Midbrain (tissue), 1 donor: ENCODE data around the gene PPY.
"Not testable (repeated sequence)": the region's sequence is repeated elsewhere in the genome, so short reads cannot be mapped to it uniquely, and the experiment has no call there.

Experiments
- DNase-seq: peaks from one replicate; lab custom pipeline; 2025; lab: John Stamatoyannopoulos, UW

Gene PPY

GRCh38 chr17:43931062-43931571 lies 11.2 kb downstream of the PPY start:
- no peak for DNase-seq

DNA sequence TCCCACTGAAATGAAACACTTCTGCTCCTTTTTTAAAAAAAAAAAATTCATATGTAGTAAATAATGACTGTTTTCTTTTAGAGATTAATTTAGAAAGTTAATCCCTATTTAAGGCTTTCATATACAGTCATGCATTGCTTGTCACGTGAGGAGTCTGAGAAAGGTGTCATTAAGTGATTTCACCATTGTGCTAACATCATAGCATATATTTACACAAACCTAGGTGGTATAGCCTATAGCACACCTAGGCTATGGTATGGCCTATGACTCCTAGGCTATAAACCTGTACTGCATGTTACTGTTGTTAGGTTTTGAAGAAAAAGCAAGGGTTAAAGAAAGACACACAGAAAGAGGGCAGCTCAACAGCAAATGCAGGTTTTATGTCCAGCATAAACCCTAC lies 13.7 kb downstream of the PPY start:
- no peak for DNase-seq

DNA sequence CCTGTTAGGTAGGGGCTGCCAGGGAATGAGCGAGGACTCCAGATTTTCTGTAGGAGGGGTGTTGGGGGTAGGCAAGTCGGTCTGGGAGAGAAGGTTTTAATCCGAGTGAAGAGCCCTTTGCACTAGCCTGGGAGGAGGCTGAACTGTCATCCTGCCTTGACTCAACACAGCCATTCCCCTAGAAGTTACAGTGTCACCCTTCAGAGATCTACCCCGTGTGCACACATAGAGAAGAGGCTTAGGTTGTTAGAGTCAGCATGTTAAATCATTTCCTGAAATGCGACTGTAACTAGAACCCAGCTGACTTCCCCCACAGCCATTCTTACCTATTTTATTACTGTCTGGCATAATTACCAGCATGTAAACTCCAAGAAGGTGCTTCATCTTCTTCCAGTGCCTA lies 14.3 kb downstream of the PPY start:
- DNase-seq, result not testable (repeated sequence)

DNA sequence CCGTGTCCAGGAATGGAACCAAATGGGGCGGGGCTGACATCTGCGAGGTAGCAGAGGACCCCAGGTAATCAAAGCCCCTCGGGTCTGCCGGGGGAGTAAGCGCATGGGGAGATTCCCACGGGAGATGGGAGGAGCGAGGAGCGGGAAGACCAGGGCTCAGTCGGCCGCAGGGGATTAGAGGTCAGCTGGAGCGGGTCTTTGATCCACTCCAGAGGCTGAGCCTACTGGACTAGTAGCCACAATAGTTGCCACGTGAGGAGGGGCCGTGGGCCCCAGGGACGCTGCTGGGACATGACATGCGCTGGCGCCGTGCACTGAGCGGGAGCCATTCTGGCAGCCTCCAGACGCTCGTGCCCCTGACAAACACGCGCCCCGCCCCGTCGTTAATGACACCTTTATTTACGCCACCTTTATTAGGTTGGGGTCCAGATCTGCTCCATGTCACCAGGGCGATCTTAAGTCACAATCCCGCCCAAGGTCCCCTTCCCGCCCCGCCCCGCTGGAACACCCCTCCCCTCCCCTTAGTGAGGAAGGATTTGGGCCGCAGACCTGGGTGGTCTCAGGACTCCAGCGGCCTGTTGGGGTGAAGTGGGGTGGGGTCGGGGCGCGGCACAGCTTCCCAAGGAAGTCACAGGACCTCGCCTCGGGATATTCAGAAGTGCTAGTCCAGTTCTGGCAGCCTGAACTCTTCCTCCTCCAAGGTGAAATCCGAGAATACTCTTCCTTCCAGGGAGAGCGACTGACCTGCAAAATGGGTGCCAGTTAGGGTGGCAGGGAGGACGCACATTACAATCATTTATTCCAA lies 15.0 kb downstream of the PPY start:
- no peak for DNase-seq

GRCh38 chr17:43924558-43924957 lies 17.7 kb downstream of the PPY start:
- DNase-seq, result no peak

- DNase-seq, result no peak
Observed at GRCh38 chr17:43920500-43921095, 21.7 kb downstream of the PPY start.

GRCh38 chr17:43918026-43918389 lies 24.3 kb downstream of the PPY start:
- no peak for DNase-seq

- DNase-seq, result peak; percentile 38
Observed at GRCh38 chr17:43917348-43918025, 24.8 kb downstream of the PPY start.

GRCh38 chr17:43917016-43917347 lies 25.3 kb downstream of the PPY start:
- DNase-seq, result no peak

- no peak for DNase-seq
Observed at GRCh38 chr17:43916385-43916784, 25.9 kb downstream of the PPY start.

DNA sequence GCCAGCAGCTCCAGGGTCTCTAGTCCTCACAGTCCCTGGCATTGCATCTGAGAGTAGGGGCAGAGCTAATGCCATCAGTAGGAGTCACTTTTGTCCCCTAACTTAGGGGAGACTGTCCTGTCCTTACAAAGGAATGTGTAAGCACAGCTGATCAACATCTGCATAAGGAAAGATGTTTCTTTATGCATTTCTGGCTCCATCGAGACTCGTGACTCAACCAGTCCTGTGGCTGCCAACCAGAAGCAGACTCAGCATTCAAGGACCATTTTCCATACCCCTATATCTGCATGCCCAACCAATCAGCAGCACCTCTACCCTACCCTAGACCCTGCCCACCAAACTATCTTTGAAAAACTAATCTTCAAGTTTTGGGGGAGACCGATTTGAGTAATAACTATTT lies 26.7 kb downstream of the PPY start:
- DNase-seq, result no peak

DNA sequence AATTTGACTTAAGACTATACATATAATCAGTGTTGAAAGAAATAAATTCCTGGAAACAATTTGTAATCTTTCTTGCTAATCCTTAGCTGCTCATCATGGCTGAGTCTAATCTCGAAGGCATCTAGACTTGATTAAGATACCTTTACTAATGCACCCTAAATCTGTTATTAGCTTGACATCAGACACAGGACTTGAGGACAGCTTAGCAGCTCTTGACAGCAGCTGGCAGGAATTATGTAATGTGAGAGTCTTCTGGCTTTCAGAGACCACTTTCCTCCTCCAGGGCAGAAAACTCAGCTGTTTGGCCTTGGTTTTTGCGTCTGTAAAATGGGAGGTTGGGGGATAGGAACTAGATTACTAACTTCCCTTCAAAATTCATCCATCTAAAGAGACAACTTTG lies 27.8 kb downstream of the PPY start:
- no peak for DNase-seq

GRCh38 chr17:43913584-43913983 lies 28.7 kb downstream of the PPY start:
- DNase-seq, result no peak

- no peak for DNase-seq
Observed at GRCh38 chr17:43912635-43913304, 29.5 kb downstream of the PPY start.

GRCh38 chr17:43911904-43912303 lies 30.4 kb downstream of the PPY start:
- DNase-seq, result no peak

DNA sequence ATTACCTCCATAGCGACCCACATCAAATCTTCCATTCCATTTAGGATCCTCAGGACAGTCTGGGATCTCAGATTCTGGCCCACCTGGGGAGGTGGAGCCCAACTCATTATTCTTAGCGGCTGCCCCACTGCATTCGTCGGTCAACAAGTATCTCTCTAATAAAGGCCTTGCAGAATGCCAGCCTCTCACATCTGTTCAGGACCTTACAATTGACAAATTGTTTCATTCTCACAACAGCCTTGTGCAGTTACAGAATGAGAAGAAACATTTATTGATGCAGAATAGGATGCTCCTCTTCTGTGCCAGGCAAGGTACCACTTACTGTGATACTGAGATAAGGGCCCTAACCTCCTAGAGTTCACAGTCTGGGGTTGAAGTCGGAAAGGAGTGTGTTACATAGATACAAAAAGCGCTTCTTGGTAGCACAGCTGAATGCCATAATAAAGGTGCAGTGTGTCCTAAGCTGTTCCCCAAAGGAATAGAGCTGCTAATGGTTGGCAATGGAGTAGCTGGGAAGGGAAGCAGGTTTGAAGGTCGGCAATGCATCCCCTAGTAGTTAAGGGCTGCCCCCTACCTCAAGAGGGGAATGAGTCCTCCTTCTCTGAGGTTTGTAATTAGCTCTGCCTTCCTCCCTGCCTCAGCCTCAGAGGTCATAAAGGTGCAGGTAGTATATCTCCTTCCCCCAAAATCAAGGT lies 32.6 kb downstream of the PPY start:
- peak; percentile 52 for DNase-seq

- peak; percentile 84 for DNase-seq
Observed at GRCh38 chr17:43907998-43908721, 34.1 kb downstream of the PPY start.

DNA sequence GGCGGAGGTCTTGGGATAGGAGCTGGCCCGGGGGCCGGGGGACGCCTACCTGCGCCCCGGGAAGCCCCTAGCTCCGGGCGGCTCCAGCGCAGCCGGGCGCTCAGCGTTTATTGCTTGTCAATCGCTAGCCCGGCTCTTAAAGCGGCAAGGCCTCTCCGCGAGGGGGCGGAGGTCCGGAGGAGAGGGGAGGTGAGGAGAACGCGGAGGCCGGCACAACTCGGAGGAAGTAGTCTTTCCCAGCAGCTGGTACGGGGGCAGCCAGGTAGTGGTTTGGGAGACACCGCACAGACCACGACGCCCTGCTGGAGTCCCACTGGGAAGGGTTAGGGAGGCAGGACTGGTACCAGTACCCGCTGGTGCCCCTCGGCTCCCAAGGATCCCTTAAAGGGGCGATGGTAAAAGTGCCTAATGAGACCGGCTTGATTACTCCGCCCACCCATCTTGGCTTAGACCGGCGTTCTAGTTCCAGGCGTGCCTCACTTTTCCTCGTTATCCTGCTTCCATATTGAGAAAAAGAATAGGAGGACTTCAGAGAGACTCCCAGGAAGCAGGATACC lies 34.8 kb downstream of the PPY start, which contains the start of gene MPP2:
TSS of gene MPP2 (minus strand) at position 112 of the 557 bp plus-strand sequence. CDS start 3,076 bp downstream, outside the sequence.
- peak; percentile 83 for DNase-seq

GRCh38 chr17:43906951-43907424 lies 35.3 kb downstream of the PPY start:
- DNase-seq, result peak; percentile 66

DNA sequence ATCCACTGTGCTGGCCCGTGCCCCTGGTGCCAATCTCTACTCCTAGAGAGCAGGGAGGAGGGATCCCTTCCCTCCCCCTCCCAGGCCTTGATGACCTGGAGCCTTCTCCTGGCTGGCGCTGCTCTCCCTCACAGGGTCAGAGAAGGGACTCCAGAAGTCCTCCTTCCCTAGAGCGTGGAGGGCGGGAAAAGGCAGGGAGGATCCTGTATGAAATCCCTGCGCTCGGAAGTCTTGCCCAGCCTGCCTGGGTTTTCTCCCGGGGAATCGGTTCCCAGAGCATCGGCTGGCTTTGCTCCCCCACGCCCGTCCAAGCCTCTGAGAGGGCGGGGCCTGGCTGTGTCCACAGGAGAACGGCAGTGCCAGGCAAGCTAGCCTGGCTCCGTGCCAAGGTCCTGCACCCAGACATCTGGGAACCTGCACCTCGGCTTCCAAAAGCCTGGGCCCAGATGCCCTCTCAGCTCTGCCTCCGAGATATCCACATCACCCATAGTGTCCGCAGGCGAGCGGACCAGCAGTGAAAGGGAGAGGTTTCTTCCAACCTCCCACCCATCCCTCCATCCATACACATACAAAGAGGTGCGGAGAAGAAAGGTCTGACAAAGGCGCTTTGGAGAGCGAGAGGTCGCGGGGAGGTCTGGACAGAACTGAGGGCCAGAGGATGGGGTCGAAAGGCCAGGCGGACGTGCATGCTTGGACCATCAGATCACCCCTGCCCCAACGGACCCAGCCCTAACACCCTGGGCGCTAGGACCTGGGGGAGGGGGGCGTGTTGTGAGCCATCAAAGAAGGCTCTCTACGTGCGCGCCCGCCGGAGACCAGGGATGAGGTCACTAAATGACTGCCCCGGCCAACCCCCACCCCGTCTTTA lies 36.1 kb downstream of the PPY start:
- DNase-seq, result peak; percentile 83
